T-helper 1 cell treated with Interleukin-12 subunit alpha and Interleukin-12 subunit beta and Interleukin-4 antibody, amounts not matched to agents 30 ng/mL and 1 ng/mL, for 36 hours (primary cell): Measurements from ENCODE around the gene SHCBP1. TPM values are rescaled to one million over a fixed set of nuclear protein-coding genes. Genes with fewer than 3 reads are reported as not detected.

Source experiments
- total RNA-seq: library from RNA; stranded (reverse); gene quantifications from 2 replicates; pipeline ENCODE4 v1.2.3, GENCODE V29; 2022

Gene SHCBP1
- total RNA-seq, 1 donor from 2014 or later: 38.4 TPM

Other genes with a start within 250 kb of the SHCBP1 start
- 70.3 and 73.1 TPM in 2 replicates for gene VPS35, start 67.8 kb upstream of the SHCBP1 start, total RNA-seq
- gene ORC6, start 68.3 kb upstream of the SHCBP1 start, total RNA-seq: 33.9 and 36.5 TPM in 2 replicates
- 0.22 TPM in 2 replicates for gene MYLK3, start 127.0 kb upstream of the SHCBP1 start, total RNA-seq
- gene C16orf87, start 209.8 kb upstream of the SHCBP1 start, total RNA-seq: 18.9 and 21.0 TPM in 2 replicates